GM21423 (cell line): ENCODE measurements around the gene CRYL1.

ENCODE experiments used
- ATAC-seq: cut with Tn5 transposase; IDR thresholded peaks from one replicate; pipeline ENCODE4 v1.9.1; 2021; ENCODE audit warnings: mild to moderate bottlenecking, moderate library complexity; ENCODE audit not compliant: unreplicated experiment

The CRYL1 gene

DNA sequence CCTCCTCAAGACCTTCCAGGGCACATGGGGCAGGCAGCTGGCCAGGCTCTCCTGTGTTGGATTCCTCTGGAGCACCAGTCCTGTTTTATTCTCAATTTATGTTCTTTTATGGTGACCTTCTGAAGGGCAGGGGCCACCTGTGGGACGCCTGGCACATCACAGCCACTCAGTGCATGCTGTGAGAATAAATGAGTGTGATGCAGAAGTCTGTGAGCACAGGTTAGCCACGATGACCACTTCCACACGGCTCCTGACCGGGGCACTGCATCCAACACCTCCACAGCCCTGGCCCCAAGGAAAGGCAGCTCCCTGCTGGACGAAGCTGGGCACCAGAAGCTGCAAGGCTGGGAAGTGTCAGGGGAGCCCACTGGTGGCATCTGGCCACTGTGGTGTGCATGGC, 122.8 kb downstream of the CRYL1 start:
- ATAC-seq, result no peak

DNA sequence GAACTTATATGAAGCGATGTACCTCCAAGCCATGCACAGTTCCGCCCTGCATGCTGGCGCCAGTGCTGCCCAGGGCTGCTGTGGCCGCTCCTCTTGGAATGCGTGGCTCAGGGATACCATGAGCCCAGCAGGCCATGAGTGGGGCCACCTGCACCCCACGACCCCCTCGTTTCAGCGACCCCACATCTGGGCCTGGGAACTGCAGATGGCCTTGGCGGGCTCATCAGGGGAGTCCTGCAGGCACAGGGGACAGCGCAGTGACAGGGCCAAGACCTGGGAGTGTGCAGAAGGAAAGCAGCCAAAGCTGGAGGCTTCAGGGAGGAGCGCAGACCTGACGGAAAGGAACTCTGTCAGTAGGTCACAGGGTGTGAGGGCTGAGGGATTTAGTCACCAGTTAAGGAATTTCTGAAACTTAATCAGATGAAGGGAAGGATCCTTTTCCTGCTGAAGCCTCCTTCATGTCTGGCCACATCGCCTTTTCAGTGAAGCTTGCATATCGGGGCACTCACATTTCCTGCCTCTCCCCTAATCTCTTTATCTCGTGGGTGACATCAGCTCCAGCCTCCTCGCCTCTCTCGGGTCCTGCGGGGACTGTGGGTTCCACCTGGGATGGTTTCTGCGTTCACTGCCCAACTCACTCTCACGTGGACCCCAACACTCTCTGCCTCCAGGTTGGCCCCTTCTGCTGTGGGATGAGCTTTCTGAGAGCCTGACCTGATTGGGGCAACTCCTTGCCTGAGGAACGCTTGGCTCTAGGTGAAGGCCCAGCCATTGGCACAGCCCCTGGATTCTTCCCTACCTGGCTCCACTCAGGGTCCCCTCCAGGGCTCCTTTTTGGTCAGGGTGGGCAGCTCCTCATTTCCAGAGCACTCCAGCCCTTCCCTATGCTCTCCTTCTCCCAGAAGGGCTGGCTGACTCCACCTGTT, 123.5 kb downstream of the CRYL1 start:
- no peak for ATAC-seq

DNA sequence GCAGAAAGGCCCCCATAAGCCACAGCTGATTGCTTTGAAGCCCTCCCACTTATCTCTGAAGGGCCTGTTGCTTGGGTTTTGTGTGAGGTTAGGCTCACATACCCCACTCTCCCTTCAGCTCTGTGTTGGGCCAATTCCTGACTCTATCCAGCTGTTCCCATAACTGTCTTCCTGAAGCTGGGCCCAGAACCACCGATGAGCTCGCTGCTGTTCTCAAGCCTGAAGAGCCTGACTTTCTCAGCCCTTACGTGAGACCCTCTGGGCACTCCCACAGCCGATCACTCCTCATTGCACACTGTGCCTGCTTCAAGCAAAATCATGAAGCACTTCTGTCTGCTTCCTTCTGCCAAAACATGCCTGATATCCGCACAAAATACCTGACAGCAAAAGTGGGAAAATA, 124.1 kb downstream of the CRYL1 start:
- ATAC-seq, result no peak

DNA sequence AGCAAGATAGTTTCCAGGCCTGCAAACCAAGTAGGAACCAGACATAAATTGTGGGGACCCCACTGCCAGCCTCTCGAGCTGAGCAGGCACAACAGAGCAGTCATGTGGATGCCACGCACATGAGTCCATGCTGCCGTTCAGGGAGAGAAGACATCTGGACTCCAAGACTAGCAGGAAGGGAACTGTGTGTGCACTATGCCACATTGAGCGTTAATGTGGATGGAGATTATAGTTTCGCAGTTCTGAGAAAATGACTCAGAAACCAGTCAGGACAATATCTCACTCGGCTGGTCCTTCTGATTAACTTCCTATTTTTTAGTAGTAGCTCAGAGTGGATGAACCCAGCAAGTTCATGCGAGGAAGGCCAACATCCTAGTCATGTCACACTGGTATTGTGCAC, 124.9 kb downstream of the CRYL1 start:
- ATAC-seq, result no peak

DNA sequence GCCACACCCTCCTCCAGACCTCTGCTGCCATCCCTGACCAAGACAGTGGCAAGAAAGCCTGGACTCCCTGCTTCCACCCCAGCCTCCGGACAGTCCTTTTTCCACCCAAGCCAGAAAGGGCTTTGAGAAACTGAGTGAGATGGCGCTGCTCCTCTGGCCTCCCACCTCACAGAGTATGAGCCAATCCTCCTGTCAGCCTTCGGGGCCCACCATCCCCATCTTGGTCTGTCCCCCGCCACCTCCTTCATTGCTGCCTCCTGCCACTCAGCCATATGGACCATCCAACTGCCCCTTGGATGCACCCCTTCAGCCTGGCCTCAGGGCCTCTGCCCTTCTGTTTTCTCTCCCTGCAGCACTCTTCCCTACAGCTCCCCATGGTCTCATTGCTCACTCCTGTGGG, 125.7 kb downstream of the CRYL1 start:
- no peak for ATAC-seq

DNA sequence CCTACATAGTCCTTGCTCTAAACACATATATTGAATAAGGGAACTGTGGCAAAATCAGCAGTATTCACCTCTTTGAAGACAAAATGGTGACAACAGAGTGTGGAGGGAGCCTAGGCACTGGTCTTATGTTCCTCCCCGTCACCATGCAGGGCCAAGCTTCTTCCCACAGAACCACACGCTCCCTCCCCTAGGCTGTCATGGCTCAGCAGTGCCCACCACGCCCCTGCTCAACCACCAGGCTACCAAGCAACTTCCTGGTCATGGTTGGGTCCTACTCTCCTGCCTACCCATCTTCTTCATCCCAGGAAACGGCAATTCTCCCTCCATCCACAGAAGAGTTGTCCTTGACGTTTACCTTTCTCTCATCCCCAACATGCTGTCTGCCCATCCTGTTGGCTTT, 126.1 kb downstream of the CRYL1 start:
- no peak for ATAC-seq

DNA sequence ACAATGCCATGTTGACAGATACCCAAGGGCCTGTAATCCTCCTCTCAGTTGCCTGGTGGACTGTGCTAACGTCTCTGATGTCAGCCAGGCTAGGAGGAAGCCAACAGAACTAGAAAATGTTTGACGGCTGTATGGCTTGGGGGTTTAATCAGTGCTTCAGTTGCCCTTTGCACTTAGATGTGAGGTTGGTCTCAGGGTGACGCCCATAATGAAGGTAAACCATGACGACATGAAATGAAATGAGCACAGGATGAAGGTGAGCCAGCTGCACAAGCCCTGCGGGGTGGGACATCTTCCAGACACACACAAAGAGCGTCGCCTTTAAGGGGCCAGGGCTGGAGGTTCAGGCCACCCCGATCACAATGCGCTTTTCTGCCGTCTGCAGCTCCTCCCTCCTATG, 127.2 kb downstream of the CRYL1 start:
- ATAC-seq, result no peak

DNA sequence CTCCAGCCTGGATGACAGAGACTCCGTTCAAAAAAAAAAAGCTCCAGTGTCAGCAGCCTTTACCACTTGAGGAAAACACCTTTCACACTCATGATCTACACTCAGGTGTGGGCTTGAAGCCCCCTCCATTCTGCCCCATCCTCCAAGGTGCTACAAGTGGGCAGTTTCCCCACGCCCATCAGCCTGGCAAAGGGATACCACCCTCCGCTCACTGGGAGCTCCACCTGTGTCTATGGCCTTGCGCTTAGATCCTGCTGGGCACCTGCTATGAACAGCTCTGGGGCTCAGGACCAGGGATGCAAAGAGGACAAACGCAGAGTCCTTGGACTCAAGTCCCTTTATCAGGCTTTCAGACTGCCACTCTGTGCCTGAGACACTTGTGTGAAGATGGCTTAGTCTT, 127.8 kb downstream of the CRYL1 start:
- ATAC-seq, result no peak

DNA sequence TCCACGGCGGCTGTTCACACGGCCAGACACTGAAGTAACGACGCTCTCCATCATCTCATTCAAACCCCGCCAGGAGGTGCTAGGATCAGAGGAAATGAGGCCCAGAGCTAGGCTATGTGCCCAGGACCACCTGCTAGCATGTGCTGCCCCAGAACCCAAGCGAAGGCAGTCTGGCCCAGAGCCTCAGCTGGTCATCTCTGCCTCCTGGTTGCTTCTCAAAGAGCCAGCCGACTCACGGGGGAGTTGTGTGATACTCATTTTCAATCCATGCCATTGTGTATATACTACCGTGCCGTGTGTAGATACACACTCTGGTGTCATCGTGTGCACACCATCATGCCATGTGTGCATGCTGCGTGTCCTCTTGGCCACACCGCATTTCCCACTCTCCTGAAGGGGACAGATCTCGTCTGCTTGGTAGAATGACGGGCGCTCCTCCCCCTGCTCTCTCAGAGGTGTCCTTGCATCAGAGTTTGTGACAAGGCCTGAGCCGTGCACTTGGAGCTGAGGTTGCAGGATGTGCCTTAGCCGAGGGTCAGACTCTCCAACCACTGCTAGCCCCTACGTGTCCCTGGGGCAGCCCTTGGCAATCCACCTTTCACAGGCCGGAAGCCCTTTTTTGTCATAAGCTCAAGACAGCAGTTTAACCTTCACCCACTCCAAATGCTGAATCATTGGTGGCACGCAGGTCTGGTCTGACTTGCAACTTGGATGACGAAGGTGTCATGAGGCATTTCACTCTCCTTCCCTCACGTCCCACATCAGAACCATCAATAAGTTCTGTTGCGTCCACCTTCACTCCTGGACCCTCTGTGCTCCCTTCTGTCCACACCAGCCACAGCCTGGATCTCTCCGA, 130.4 kb downstream of the CRYL1 start:
- no peak for ATAC-seq

DNA sequence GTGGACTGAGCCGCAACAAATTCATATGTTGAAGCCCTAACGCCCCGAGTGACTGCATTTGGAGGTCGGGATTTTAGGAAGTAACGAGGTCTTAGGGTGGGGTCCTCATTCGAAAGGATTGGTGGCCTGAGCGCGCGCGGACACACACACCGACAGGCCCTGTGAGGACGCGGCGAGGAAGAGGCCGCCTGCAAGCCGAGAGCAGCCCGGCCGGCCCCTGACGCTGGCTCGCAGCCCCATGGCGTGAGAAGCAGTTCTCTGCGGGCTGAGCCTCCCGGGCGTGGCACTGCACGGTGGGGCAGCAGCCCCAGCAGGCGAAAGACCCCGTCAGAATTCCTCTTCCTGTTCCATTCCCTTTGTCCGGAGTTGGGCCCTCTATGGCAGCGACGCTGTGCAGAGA, 131.2 kb downstream of the CRYL1 start:
- ATAC-seq, result no peak

DNA sequence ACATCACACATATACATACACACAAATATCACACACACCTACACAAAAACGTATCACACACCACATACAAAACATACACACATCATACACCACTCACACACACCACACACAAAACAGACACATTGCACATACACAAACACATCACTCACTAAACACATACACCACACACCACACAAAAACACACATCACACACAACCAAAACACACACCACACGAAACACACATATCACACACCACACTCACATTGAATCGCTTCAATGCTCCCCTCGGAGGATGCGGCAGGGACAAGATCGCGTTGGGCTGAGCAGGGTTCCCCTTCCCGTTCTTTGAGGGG, 131.5 kb downstream of the CRYL1 start:
- no peak for ATAC-seq

DNA sequence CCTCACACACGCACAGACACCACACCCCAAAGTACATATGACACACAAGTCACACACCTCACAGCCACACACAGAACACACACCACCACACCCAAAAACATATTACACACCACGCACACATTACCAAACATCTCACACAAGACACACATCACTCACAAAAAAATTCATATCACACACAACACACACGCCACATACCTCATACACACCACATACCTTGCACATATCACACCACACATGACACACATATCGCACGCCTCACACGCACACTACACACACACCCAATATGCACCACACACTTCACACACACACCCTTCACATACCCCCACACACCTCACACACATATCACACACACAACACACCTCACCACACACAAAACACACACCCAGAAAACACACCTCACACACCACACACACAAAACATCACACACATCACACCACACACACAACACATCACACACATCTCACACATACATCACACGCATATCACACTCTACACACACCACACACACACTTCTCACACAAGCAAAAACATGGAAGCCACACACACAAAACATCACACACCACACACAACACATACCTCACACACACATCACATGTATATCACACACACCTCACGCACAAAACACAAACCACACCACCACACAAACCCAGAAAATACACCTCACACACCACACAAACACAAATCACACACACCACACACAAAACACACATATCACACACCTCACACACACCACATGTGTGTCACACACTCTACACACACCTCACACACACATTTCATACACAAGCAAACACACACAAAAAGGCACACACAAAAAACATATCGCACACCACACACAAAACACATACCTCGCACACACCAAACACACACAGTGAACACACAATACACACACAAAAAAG, 132.1 kb downstream of the CRYL1 start:
- ATAC-seq, result no peak

DNA sequence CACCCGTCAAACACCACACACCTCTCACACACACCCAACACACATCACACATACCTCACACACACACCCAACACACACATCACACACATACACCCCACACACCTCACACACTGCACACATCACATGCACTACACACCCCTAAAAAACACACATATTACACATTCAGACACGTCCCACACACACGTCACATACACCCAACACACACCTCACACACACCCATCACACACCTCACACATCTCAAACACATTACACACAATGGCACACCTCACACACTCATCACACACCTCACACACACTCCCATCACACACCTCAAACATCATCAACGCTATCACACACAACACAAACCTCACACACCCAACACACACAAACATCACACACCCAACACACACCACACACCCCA, 133.1 kb downstream of the CRYL1 start:
- no peak for ATAC-seq

DNA sequence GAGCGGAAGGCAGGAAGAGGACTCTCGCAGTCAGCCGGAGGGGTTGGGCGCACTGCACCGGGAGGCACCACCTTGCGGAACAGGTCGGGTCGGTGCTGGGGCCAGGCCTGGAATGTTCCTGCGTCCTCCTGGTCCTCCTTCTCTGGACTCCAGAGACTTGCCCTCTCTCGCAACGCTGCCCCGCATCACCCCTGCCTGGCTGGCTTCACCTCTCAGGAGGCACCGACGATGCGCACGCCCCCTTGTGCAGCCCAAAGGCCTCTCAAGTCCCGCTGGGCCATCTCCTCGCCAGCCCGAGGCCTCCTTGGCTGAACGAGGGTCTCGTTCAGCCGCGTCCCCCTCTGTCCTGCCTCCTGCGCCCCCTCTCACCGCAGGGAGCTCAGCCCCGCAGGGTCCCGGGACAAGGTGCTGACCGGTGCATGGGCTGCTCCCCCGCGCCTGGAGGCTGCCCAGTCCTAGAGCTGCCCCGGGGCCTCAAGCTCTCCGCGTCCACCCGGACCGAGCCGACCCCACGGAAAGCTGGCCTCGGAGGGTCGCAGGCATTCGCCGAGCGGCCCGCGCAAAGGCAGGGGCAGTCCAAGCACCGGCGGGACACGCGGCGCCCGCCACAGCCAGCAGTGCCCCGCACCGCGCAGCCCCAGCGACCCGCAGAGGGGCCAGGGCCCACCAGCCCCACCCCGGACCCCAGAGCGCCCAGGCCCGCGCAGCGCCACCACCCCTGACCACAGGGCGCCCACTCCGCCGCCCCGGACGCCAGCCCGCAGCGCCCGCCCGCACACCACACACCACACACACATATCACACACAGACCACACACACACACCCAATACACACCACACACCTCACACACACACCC, 133.8 kb downstream of the CRYL1 start:
- ATAC-seq, result no peak

DNA sequence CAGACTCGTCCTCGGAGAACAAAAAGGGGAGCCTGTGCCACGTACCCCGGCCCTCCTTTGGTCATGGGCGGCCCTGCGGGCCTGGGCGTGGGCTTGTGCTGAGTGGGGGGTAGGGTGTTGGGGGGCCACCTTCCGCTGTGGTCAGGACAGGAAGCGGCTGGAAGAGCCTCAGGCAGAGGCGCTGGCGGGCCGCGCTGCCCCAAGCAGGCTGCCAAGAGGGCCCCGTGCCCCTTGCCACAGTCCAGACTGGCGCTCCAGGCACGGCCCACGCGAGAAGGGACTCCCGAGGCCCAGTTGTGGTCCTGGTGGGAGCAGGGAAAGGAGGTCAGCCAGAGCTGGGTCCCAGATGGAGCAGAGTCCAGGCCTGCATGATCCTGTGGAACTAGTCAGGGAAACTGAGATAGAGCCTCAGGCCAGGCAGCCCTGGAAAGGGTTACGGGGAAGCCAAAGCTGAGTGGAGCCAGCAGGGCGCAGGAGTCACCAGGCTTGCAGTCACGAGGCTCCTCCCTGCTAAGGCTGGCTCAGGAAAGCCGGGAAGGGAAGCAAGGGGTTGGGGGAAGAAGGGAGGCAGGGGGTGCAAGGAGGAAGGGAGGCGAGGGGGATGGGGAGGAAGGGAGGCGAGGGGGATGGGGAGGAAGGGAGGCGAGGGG, 135.0 kb downstream of the CRYL1 start:
- ATAC-seq, result no peak

DNA sequence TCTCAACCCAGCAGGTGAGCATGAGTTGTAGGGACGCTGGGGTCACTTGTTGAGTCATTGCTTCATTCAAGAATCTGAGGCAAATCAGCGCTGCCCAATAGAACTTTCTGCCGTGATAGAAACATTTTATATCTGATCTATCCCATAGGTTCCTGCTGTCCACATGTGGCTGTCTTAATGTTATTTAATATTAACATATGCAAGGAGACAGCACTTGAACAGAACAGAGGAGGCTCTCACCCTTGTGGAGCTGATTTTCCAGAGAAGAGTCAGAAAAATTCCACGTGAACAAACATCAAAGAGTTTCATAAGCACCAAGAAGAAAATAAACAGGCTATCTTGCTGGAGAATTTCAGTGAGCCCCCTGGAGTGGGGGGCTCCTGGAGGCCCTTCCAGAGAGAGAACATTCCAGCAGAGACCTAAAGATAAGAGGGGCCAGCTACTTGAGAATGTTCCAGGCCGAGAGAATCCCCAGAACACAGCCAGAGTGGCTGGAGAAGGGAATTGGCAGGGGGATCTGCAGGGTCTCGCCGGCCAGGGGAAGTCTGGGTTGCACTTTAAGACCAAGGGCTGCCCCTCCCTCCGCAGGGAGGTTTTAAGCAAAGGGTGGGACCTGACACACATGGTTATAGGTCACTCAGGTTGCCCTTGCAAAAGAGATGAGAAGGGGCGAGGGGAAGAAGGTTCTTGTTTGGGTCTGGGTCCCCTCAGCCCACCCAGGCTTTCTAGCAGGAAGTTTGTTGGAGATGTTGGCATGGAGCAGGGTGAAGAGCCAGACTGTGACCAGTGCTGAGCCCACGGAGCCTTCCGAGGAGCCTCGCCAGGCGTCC, 135.7 kb downstream of the CRYL1 start:
- ATAC-seq, result no peak

DNA sequence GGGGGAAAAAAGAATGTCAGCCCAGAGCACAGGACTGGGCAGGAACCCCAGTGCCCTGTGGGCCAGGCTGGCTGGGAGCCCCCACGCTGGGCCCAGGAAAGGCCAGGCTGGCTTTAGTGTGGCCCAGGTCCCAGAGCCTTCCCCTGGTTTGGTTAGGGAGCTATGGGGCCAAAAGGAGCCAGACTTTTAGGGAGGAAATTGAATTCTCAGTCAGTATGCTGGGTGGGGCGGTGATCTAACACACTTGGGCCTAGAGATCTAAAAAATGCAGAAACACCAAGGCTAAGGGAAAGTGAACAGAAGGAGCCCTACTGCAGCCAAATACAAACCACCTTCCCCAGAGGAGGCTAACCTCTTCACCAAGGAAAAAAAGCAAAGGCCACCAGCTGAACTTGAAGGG, 137.5 kb downstream of the CRYL1 start:
- ATAC-seq, result no peak

DNA sequence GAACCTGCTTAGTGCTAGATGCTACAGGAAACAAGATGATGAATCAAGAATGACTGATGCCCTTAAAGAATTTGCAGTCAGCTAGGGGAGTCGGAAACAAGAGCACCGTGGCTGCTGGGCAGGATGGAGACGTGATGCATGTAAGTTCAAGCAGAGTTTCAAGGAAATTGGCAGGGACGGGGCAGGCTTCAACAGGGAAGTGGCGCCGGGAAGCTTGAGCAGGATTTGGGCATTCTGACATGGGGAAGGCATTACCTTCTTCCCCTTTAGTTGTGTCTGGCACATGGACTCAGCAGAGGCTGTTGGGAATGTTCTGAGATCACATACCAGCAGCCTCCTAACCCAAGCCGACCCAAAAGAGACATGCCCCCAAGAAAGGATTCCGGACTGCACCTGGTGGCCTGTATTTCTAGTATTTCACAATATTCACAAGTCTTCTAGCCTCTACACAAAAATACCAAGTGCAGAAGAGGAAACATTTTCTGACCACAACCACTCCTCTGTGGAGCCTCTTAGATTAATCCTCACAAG, 138.2 kb downstream of the CRYL1 start:
- no peak for ATAC-seq

DNA sequence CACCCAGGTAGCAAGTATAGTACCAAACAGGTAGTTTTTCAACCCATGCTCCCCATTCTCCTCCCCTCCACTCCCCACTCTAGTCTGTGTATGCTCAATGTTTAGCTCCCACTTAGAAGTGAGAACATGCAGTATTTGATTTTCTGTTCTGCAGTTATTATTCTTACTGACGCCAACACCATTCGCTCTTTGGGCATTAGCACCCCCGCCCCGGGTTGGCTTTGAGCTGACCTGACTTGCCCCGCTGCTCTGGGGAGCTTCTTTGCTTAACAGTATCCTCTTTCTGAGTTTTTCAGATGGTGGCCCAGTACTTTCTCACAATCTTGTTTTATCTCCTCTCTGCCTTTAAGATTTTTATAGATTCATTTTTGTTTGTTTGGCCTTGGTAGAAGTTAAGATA, 138.7 kb downstream of the CRYL1 start:
- ATAC-seq, result no peak
